ENCODE data around the gene FKBP14. TPM values are rescaled to one million over a fixed set of nuclear protein-coding genes. Genes with fewer than 3 reads are reported as not detected.

The FKBP14 gene
- total RNA-seq, 1 experiment from 2014 or later, result 29.8 TPM

GRCh38 chr7:29988424-29989256 lies 37.9 kb downstream of the FKBP14 start:
- peaks cover 37% of the 10 kb centered on the region for H3K4me1 ChIP-seq (replicated peaks; ENCODE audit: insufficient read depth)
- peaks cover 12% of the 10 kb centered on the region for H3K9me3 ChIP-seq (ENCODE audit: insufficient read depth, low read depth)
- peak in 1 of 2 experiments; percentile 36 for DNase-seq
- POLR2A ChIA-PET (ENCODE audit: unreplicated experiment), result interaction anchor here (0.5 to 1.2 kb wide), 3 partner anchors 71 to 663 kb away, joined by 3 read pairs; no protein-coding TSS in a partner anchor
- BruUV-seq (replicated peaks), result TSS peak; percentile 78
- H3F3A ChIP-seq (ENCODE audit: insufficient read depth, low read depth), result peaks cover 30% of the 10 kb centered on the region
- H3K27ac ChIP-seq, result peak overlapping the region; percentile 87
- intact Hi-C loops (cut with micrococcal nuclease; ENCODE audit: unreplicated experiment), result loop anchor here (1.0 to 5.0 kb wide), 3 partner anchors 38 to 574 kb away; partner anchors contain the start of gene FKBP14
- H2AFZ ChIP-seq, result peak overlapping the region; percentile 94
- H3K36me3 ChIP-seq (ENCODE audit: low read depth), result 0 out of 2 replicates have a peak, but pooled peaks cover 6% of the 10 kb centered on the region
- CTCF ChIA-PET, result interaction anchor here (1.3 kb wide), 1 partner anchor 67 kb away, joined by 3 read pairs; no protein-coding TSS in a partner anchor
- H3K9me2 ChIP-seq (ENCODE audit: insufficient read depth), result no peaks in the 10 kb centered on the region
- H3K4me2 ChIP-seq, result peak overlapping the region; percentile 74
- TF ChIP-seq EZH2 (IDR thresholded peaks at IDR 0.05; ENCODE audit: low read depth), result no peak
- no peak for TF ChIP-seq CTCF (conservative IDR thresholded peaks at IDR 0.05)
- no peaks in the 10 kb centered on the region for H4K20me1 ChIP-seq (ENCODE audit: insufficient read depth)
- H3K27me3 ChIP-seq (ENCODE audit: insufficient read depth, low read depth), result no peaks in the 10 kb centered on the region
- H3K4me3 ChIP-seq, result peak overlapping the region; percentile 95
- H3K79me2 ChIP-seq (ENCODE audit: low read depth), result peaks cover 49% of the 10 kb centered on the region

GRCh38 chr7:29987811-29988317 lies 38.6 kb downstream of the FKBP14 start:
- Histone ChIP-seq H4K20me1 (ENCODE audit: insufficient read depth) (no peaks in the 10 kb centered on the region), H3K27me3 (ENCODE audit: insufficient read depth, low read depth) (no peaks in the 10 kb centered on the region), H3K79me2 (ENCODE audit: low read depth) (peaks cover 52% of the 10 kb centered on the region), H3K9me3 (ENCODE audit: insufficient read depth, low read depth) (peaks cover 4% of the 10 kb centered on the region), H3F3A (ENCODE audit: insufficient read depth, low read depth) (peaks cover 30% of the 10 kb centered on the region), H3K27ac (peak overlapping the region; percentile 87), H3K36me3 (ENCODE audit: low read depth) (0 out of 2 replicates have a peak, but pooled peaks cover 4% of the 10 kb centered on the region), H3K4me3 (peak overlapping the region; percentile 95), H3K4me1 (replicated peaks; ENCODE audit: insufficient read depth) (peaks cover 37% of the 10 kb centered on the region), H2AFZ (peak overlapping the region; percentile 94), H3K4me2 (peak overlapping the region; percentile 74), H3K9me2 (ENCODE audit: insufficient read depth) (no peaks in the 10 kb centered on the region)
- intact Hi-C loops (cut with micrococcal nuclease; ENCODE audit: unreplicated experiment), result loop anchor here (1.0 to 5.0 kb wide), 3 partner anchors 38 to 574 kb away; partner anchors contain the start of gene FKBP14
- ChIA-PET CTCF (interaction anchor here (0.7 to 1.3 kb wide), 2 partner anchors 66 to 491 kb away, joined by 3 to 4 read pairs; no protein-coding TSS in a partner anchor), POLR2A (ENCODE audit: unreplicated experiment) (interaction anchor here (0.5 to 1.2 kb wide), 4 partner anchors 72 to 664 kb away, joined by 3 to 16 read pairs (median 3); no protein-coding TSS in a partner anchor)
- BruUV-seq (replicated peaks), result no TSS peak
- DNase-seq, result peak; percentile 57 to 98
- TF ChIP-seq CTCF (conservative IDR thresholded peaks at IDR 0.05), result no peak
- TF ChIP-seq EZH2 (IDR thresholded peaks at IDR 0.05; ENCODE audit: low read depth), result no peak

DNA sequence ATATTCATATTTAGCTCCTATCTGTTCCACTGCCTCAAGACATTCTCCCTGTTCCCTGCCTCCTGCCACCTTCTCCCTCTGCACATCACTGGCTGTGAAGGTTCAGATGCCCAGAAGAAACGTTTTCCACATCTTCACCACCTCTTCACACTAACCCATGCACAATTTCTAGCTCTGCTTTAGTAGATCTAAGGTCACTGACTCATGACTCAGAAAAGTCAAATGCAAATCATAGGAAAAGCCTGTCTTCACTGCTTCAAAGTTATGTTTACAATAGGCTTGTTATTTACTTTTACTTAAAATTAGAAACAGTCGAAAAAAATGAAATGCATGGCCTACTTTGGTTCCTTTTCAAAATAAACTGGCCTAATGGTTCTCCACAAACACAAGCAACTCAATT lies 39.4 kb downstream of the FKBP14 start:
- peak overlapping the region; percentile 81; the same call in 1 of the 2 replicates for H2AFZ ChIP-seq
- ChIA-PET CTCF (interaction anchor here (1.3 kb wide), 1 partner anchor 66 kb away, joined by 3 read pairs; no protein-coding TSS in a partner anchor), POLR2A (ENCODE audit: unreplicated experiment) (interaction anchor here (0.5 to 0.6 kb wide), 2 partner anchors 9 to 16 kb away, joined by 6 to 28 read pairs; no protein-coding TSS in a partner anchor)
- H4K20me1 ChIP-seq (ENCODE audit: insufficient read depth), result no peaks in the 10 kb centered on the region
- peak overlapping the region; percentile 74 for H3K4me2 ChIP-seq
- DNase-seq, result peak; percentile 8 to 84
- H3K27ac ChIP-seq, result peak overlapping the region; percentile 87
- H3K27me3 ChIP-seq (ENCODE audit: insufficient read depth, low read depth), result no peaks in the 10 kb centered on the region
- H3K79me2 ChIP-seq (ENCODE audit: low read depth), result peaks cover 56% of the 10 kb centered on the region
- BruUV-seq (replicated peaks), result no TSS peak
- H3K4me1 ChIP-seq (replicated peaks; ENCODE audit: insufficient read depth), result peaks cover 37% of the 10 kb centered on the region
- H3K4me3 ChIP-seq, result peak overlapping the region; percentile 38
- H3K36me3 ChIP-seq (ENCODE audit: low read depth), result 0 out of 2 replicates have a peak, but pooled peaks cover under 1% of the 10 kb centered on the region
- intact Hi-C loops (cut with micrococcal nuclease; ENCODE audit: unreplicated experiment), result loop anchor here (5.0 kb wide), 2 partner anchors 380 to 575 kb away; no protein-coding TSS in a partner anchor
- H3K9me3 ChIP-seq (ENCODE audit: insufficient read depth, low read depth), result no peaks in the 10 kb centered on the region
- TF ChIP-seq CTCF (conservative IDR thresholded peaks at IDR 0.05) (no peak), EZH2 (IDR thresholded peaks at IDR 0.05; ENCODE audit: low read depth) (no peak)
- peaks cover 30% of the 10 kb centered on the region for H3F3A ChIP-seq (ENCODE audit: insufficient read depth, low read depth)
- no peaks in the 10 kb centered on the region for H3K9me2 ChIP-seq (ENCODE audit: insufficient read depth)
